ENCODE results near the gene MRGPRD.

DNA sequence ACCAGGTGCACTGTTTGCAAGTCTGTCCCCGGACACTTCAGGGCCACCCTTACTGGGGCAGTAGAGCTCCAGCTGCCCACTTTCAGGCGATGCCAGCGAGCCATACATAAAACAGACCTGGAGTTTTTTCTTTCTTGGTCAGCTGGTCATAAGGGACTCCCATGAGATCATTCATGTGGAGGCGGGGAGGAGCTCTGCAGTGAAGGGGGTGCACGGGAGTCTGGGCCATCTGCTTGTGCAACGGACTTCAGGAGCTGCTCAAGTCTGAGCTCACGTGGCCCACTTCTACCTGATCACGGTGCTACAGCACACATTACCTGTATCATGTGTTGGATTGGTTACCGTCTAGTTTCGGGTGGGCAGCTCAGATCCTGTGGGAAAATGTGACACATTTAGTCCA, 41.5 kb upstream of the MRGPRD start:
- TF ChIP-seq, protein P1, sequence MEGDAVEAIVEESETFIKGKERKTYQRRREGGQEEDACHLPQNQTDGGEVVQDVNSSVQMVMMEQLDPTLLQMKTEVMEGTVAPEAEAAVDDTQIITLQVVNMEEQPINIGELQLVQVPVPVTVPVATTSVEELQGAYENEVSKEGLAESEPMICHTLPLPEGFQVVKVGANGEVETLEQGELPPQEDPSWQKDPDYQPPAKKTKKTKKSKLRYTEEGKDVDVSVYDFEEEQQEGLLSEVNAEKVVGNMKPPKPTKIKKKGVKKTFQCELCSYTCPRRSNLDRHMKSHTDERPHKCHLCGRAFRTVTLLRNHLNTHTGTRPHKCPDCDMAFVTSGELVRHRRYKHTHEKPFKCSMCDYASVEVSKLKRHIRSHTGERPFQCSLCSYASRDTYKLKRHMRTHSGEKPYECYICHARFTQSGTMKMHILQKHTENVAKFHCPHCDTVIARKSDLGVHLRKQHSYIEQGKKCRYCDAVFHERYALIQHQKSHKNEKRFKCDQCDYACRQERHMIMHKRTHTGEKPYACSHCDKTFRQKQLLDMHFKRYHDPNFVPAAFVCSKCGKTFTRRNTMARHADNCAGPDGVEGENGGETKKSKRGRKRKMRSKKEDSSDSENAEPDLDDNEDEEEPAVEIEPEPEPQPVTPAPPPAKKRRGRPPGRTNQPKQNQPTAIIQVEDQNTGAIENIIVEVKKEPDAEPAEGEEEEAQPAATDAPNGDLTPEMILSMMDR (IDR thresholded peaks at IDR 0.05) = no peak
- TF ChIP-seq EZH2 (IDR thresholded peaks at IDR 0.05) = no peak

All from neural progenitor cell (in vitro differentiated cells).